SKM-1 (cell line): ENCODE data around the gene AIFM2.

Experiments
- DNase-seq: peaks from one replicate; lab custom pipeline; 2025; ENCODE audit not compliant: unreplicated experiment; lab: John Stamatoyannopoulos, UW

Gene AIFM2

GRCh38 chr10:70146489-70147258 lies 14.0 kb upstream of the AIFM2 start, which contains the start of gene TYSND1:
TSS of gene TYSND1 (minus strand) at chr10:70146700. CDS start at chr10:70146586, 114 bp downstream.
- peak; percentile 92 for DNase-seq

- peak; percentile 46 for DNase-seq
Observed at GRCh38 chr10:70145666-70146488, 13.3 kb upstream of the AIFM2 start.

GRCh38 chr10:70145166-70145665 lies 12.6 kb upstream of the AIFM2 start:
- no peak for DNase-seq

GRCh38 chr10:70144372-70145110 lies 11.9 kb upstream of the AIFM2 start:
- no peak for DNase-seq

- no peak for DNase-seq
Observed at GRCh38 chr10:70142555-70142954, 9.9 kb upstream of the AIFM2 start.

GRCh38 chr10:70140297-70140696 lies 7.7 kb upstream of the AIFM2 start:
- no peak for DNase-seq

- no peak for DNase-seq
Observed at GRCh38 chr10:70139997-70140250, 7.3 kb upstream of the AIFM2 start.

- no peak for DNase-seq
Observed at GRCh38 chr10:70139151-70139996, 6.7 kb upstream of the AIFM2 start.

GRCh38 chr10:70137927-70138883 lies 5.6 kb upstream of the AIFM2 start:
- DNase-seq = no peak

- DNase-seq = no peak
Observed at GRCh38 chr10:70137135-70137534, 4.5 kb upstream of the AIFM2 start.

- DNase-seq = no peak
Observed at GRCh38 chr10:70135684-70136083, 3.1 kb upstream of the AIFM2 start.

- no peak for DNase-seq
Observed at GRCh38 chr10:70135046-70135445, 2.4 kb upstream of the AIFM2 start.

- no peak for DNase-seq
Observed at GRCh38 chr10:70131560-70131937, 1.1 kb downstream of the AIFM2 start.

GRCh38 chr10:70130878-70131559 lies 1.6 kb downstream of the AIFM2 start:
- no peak for DNase-seq

GRCh38 chr10:70126700-70127395 lies 5.8 kb downstream of the AIFM2 start:
- no peak for DNase-seq

- no peak for DNase-seq
Observed at GRCh38 chr10:70125918-70126552, 6.6 kb downstream of the AIFM2 start.

GRCh38 chr10:70124918-70125317 lies 7.7 kb downstream of the AIFM2 start:
- DNase-seq = no peak

GRCh38 chr10:70124415-70124814 lies 8.2 kb downstream of the AIFM2 start:
- no peak for DNase-seq
